ENCODE results near the gene TP73. TPM values are rescaled to one million over a fixed set of nuclear protein-coding genes. Genes with fewer than 3 reads are reported as not detected.

The TP73 gene
- total and polyA plus RNA-seq, 5 experiments from 2014 or later: 0.04 to 0.06 TPM; not detected in 3

GRCh38 chr1:3631320-3632260, 20.7 kb upstream of the TP73 start:
- Mint-ChIP-seq H3K36me3 (peaks cover 0 to 66% (median 14%) of the 10 kb centered on the region in 3 donors), H3K27me3 (no peaks in the 10 kb centered on the region), H3K4me1 (peaks cover 0 to 4% (median 0%) of the 10 kb centered on the region in 4 donors), H3K4me3 (no peak overlapping the region), H3K9me3 (no peaks in the 10 kb centered on the region), H3K27ac (no peak overlapping the region)
- POLR2A ChIA-PET: no interaction called here
- no peak for DNase-seq
- no peak for ATAC-seq

- Mint-ChIP-seq H3K27ac (no peak overlapping the region), H3K4me3 (no peak overlapping the region), H3K36me3 (peaks cover 0 to 72% (median 18%) of the 10 kb centered on the region in 3 donors), H3K27me3 (no peaks in the 10 kb centered on the region), H3K4me1 (peaks cover 0 to 4% (median 0%) of the 10 kb centered on the region in 4 donors), H3K9me3 (no peaks in the 10 kb centered on the region)
- no peak for DNase-seq
- no peak for ATAC-seq
- POLR2A ChIA-PET: interaction anchor here (0.9 kb wide), 1 partner anchor 17 kb away, joined by 3 read pairs; the partner anchor contains the start of gene WRAP73
Measured at GRCh38 chr1:3632298-3632697, 20.0 kb upstream of the TP73 start.

DNA sequence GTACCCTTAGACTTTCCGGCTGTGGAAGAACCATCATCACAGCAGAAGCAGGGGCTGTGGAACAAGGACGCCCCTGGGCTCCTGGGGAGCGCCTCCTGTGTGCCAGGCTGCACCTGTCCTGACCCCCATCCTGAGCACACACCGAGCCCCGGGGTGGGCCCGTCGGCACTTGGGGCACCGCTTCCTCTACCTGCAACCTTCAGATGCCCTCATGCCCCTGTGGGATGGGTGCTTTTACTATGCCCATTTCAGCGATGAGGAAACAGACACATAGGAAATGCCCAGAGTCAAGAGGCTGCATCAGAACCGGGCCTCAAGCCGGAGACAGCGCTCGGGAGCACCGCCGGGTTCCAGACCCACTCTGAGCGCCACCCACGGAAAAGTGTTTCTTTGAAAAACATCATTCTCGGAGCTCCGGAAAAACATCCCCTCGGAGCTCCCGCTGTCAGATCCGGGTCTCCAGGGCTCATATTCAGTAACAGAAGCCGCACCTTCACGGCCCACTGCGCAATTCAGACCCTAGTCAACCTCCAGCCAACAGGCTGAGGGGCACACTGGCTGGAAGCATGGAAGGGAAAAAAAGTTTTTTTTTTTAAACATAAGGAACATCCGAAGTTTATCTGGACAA, 19.5 kb upstream of the TP73 start:
- no peak for DNase-seq
- Mint-ChIP-seq H3K4me1 (peaks cover 0 to 4% (median 0%) of the 10 kb centered on the region in 4 donors), H3K27me3 (no peaks in the 10 kb centered on the region), H3K27ac (no peak overlapping the region), H3K4me3 (no peak overlapping the region), H3K36me3 (peaks cover 0 to 71% (median 16%) of the 10 kb centered on the region in 3 donors), H3K9me3 (no peaks in the 10 kb centered on the region)
- ATAC-seq: no peak
- POLR2A ChIA-PET: interaction anchor here (0.7 to 0.9 kb wide), 2 partner anchors 17 to 225 kb away, joined by 3 to 4 read pairs; partner anchors contain the start of gene WRAP73

GRCh38 chr1:3633344-3634058, 18.8 kb upstream of the TP73 start:
- H3K27ac Mint-ChIP-seq: no peak overlapping the region
- DNase-seq: no peak
- H3K4me3 Mint-ChIP-seq: no peak overlapping the region
- peaks cover 0 to 72% (median 16%) of the 10 kb centered on the region in 3 donors for H3K36me3 Mint-ChIP-seq
- POLR2A ChIA-PET: interaction anchor here (0.7 to 0.9 kb wide), 2 partner anchors 16 to 224 kb away, joined by 3 to 4 read pairs; partner anchors contain the start of gene WRAP73
- no peak for ATAC-seq
- H3K9me3 Mint-ChIP-seq: no peaks in the 10 kb centered on the region
- no peaks in the 10 kb centered on the region for H3K27me3 Mint-ChIP-seq
- peaks cover 0 to 4% (median 0%) of the 10 kb centered on the region in 4 donors for H3K4me1 Mint-ChIP-seq

- Mint-ChIP-seq H3K4me1 (peaks cover 0 to 4% (median 0%) of the 10 kb centered on the region in 4 donors), H3K36me3 (peaks cover 0 to 70% (median 13%) of the 10 kb centered on the region in 3 donors), H3K27me3 (no peaks in the 10 kb centered on the region), H3K9me3 (no peaks in the 10 kb centered on the region), H3K27ac (no peak overlapping the region), H3K4me3 (no peak overlapping the region)
- POLR2A ChIA-PET: no interaction called here
- DNase-seq: no peak
- ATAC-seq: no peak
Measured at GRCh38 chr1:3634059-3634800, 18.1 kb upstream of the TP73 start.

- ATAC-seq (no peak), DNase-seq (no peak)
- Mint-ChIP-seq H3K27me3 (no peaks in the 10 kb centered on the region), H3K9me3 (no peaks in the 10 kb centered on the region), H3K4me1 (peaks cover 0 to 4% (median 0%) of the 10 kb centered on the region in 4 donors), H3K4me3 (no peak overlapping the region), H3K36me3 (peaks cover 0 to 57% (median 13%) of the 10 kb centered on the region in 3 donors), H3K27ac (no peak overlapping the region)
- POLR2A ChIA-PET: no interaction called here
Measured at GRCh38 chr1:3636080-3636479, 16.2 kb upstream of the TP73 start.

DNA sequence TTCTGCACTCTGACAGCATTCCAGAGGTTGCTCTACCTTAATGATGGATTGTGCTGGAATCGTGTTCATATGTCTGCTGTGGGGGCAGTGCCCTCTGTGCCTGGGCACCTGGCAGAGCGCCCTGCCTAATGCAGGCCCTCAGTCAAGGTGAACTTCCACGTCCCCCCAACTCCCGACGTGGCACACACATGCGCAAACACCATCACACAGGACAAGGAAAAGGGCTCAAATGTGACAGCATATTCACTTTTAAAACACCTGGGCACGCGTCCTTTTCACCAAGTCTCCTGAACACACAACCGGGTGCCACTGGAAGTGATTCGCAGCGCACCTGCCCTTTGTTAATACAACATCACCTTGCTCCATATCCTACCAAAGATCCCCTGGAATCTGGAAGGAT, 15.8 kb upstream of the TP73 start:
- Mint-ChIP-seq H3K27ac (no peak overlapping the region), H3K9me3 (no peaks in the 10 kb centered on the region), H3K36me3 (peaks cover 0 to 59% (median 13%) of the 10 kb centered on the region in 3 donors), H3K4me1 (peaks cover 0 to 4% (median 0%) of the 10 kb centered on the region in 4 donors), H3K27me3 (no peaks in the 10 kb centered on the region), H3K4me3 (peak overlapping the region in 1 of 10 donors; percentile 41)
- POLR2A ChIA-PET: no interaction called here
- DNase-seq: no peak
- ATAC-seq: no peak

GRCh38 chr1:3638027-3638426, 14.3 kb upstream of the TP73 start:
- no peaks in the 10 kb centered on the region for H3K27me3 Mint-ChIP-seq
- no peak for DNase-seq
- H3K4me3 Mint-ChIP-seq: no peak overlapping the region
- peaks cover 0 to 4% (median 2%) of the 10 kb centered on the region in 4 donors for H3K4me1 Mint-ChIP-seq
- H3K9me3 Mint-ChIP-seq: no peaks in the 10 kb centered on the region
- ATAC-seq: no peak
- peaks cover 0 to 69% (median 13%) of the 10 kb centered on the region in 3 donors for H3K36me3 Mint-ChIP-seq
- no peak overlapping the region for H3K27ac Mint-ChIP-seq
- POLR2A ChIA-PET: interaction anchor here (0.9 kb wide), 1 partner anchor 11 kb away, joined by 3 read pairs; no protein-coding TSS in a partner anchor

DNA sequence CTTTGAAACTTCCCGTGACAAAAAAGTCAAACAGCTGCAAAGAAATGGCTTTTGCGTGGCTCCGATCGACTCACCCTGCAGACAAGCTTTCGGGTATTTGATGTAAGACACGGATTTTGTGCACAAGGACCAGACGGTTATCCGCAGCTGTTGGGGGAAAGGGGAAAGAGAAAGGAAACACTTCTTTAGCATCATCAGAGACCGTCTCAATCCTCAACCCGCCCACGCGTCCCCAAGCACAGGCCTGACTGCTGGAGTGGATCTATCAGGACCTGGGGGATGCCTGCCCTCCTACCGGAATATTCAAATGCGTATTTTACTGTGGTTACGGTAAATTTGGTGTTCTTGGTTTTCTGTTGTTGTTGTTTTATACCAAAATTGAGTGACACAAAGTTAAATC, 13.6 kb upstream of the TP73 start:
- peaks cover 0 to 64% (median 13%) of the 10 kb centered on the region in 3 donors for H3K36me3 Mint-ChIP-seq
- DNase-seq: no peak

GRCh38 chr1:3639397-3639911, 12.9 kb upstream of the TP73 start:
- no peak for DNase-seq
- H3K36me3 Mint-ChIP-seq: peaks cover 0 to 60% (median 14%) of the 10 kb centered on the region in 3 donors
- POLR2A ChIA-PET: no interaction called here
- no peak overlapping the region for H3K4me3 Mint-ChIP-seq
- H3K27ac Mint-ChIP-seq: no peak overlapping the region
- H3K4me1 Mint-ChIP-seq: peaks cover 0 to 4% (median 2%) of the 10 kb centered on the region in 4 donors
- ATAC-seq: no peak
- H3K27me3 Mint-ChIP-seq: no peaks in the 10 kb centered on the region
- no peaks in the 10 kb centered on the region for H3K9me3 Mint-ChIP-seq

More for the DNA sequence above, 13.6 kb upstream of the TP73 start:
- no peaks in the 10 kb centered on the region for H3K27me3 Mint-ChIP-seq
- no peak for ATAC-seq
- no peak overlapping the region for H3K4me3 Mint-ChIP-seq
- POLR2A ChIA-PET: interaction anchor here (0.9 kb wide), 1 partner anchor 10 kb away, joined by 3 read pairs; no protein-coding TSS in a partner anchor
- peaks cover 0 to 4% (median 2%) of the 10 kb centered on the region in 4 donors for H3K4me1 Mint-ChIP-seq
- H3K27ac Mint-ChIP-seq: peak overlapping the region in 1 of 10 donors; percentile 40
- H3K9me3 Mint-ChIP-seq: no peaks in the 10 kb centered on the region

- Mint-ChIP-seq H3K4me3 (no peak overlapping the region), H3K9me3 (no peaks in the 10 kb centered on the region), H3K4me1 (peaks cover 0 to 3% (median under 1%) of the 10 kb centered on the region in 4 donors), H3K27me3 (no peaks in the 10 kb centered on the region), H3K27ac (no peak overlapping the region), H3K36me3 (peaks cover 0 to 57% (median 18%) of the 10 kb centered on the region in 3 donors)
- ATAC-seq (no peak), DNase-seq (no peak)
- POLR2A ChIA-PET: no interaction called here
Measured at GRCh38 chr1:3640121-3640837, 12.0 kb upstream of the TP73 start.
